CD4-positive, alpha-beta memory T cell (primary cell): ENCODE measurements around the gene RNF14. TPM values are rescaled to one million over a fixed set of nuclear protein-coding genes. Genes with fewer than 3 reads are reported as not detected.

Experiments
- CTCF ChIA-PET: fragments of 350-600 bp; sonication (Branson Sonifier 250); formaldehyde crosslinking; loops from one replicate; lab custom pipeline; 2021; ENCODE audit warnings: inconsistent platforms; ENCODE audit not compliant: partially characterized antibody; lab: Charles Lee
- POLR2A ChIA-PET: fragments of 350-600 bp; sonication (Branson Sonifier 250); formaldehyde crosslinking; loops from one replicate; lab custom pipeline; 2021; ENCODE audit not compliant: partially characterized antibody; lab: Charles Lee
- DNase-seq, 5 donors: peaks; one replicate each; pipeline versions ENCODE4 v3.0.0 to v3.0.0-alpha.2; 2020 to 2022; ENCODE audit warnings: mixed read lengths in 1 of 5
- H3K27ac ChIP-seq: one replicate; pipeline ENCODE4 v1.7.0; 2013; ENCODE audit warnings: low read depth, low read length
- H3K27me3 ChIP-seq: 2 replicates; pipeline ENCODE4 v1.7.0; 2013; ENCODE audit warnings: mild to moderate bottlenecking, low read length, moderate library complexity; ENCODE audit not compliant: insufficient read depth
- H3K36me3 ChIP-seq: 2 replicates; pipeline ENCODE4 v1.7.0; 2013; ENCODE audit warnings: mild to moderate bottlenecking, low read length, moderate library complexity; ENCODE audit not compliant: insufficient read depth
- H3K4me1 ChIP-seq: 2 replicates; pipeline ENCODE4 v1.7.0; 2013; ENCODE audit warnings: mild to moderate bottlenecking, low read length, moderate library complexity; ENCODE audit not compliant: insufficient read depth
- H3K4me3 ChIP-seq, 2 donors: one replicate each; pipeline ENCODE4 v1.7.0; 2013; ENCODE audit warnings: low read length in 2 of 2, mild to moderate bottlenecking in 1 of 2
- H3K9me3 ChIP-seq, 2 donors: one replicate each; pipeline ENCODE4 v1.7.0; 2013; ENCODE audit warnings: low read length in 2 of 2, control low read depth in 1 of 2; ENCODE audit not compliant: control insufficient read depth in 1 of 2
- H3K27ac Mint-ChIP-seq, 7 donors: one replicate each; pipeline ENCODE4 v1.8.0; 2020 to 2021; ENCODE audit warnings: mixed read lengths in 7 of 7, mild to moderate bottlenecking in 6 of 7, inconsistent platforms in 3 of 7, moderate library complexity in 3 of 7
- H3K27me3 Mint-ChIP-seq, 2 donors: one replicate each; pipeline ENCODE4 v1.8.0; 2020 to 2021; ENCODE audit warnings: mixed read lengths in 2 of 2
- H3K36me3 Mint-ChIP-seq, 2 donors: one replicate each; pipeline ENCODE4 v1.8.0; 2020 to 2021; ENCODE audit warnings: mixed read lengths in 2 of 2, inconsistent platforms in 1 of 2, mild to moderate bottlenecking in 1 of 2
- H3K4me1 Mint-ChIP-seq, 4 donors: one replicate each; pipeline ENCODE4 v1.8.0; 2020 to 2021; ENCODE audit warnings: mixed read lengths in 4 of 4, mild to moderate bottlenecking in 1 of 4
- H3K4me3 Mint-ChIP-seq, 8 donors: one replicate each; pipeline ENCODE4 v1.8.0; 2020 to 2021; ENCODE audit warnings: mixed read lengths in 8 of 8, mild to moderate bottlenecking in 7 of 8, moderate library complexity in 6 of 8, inconsistent platforms in 3 of 8
- H3K9me3 Mint-ChIP-seq, 8 donors: one replicate each; pipeline ENCODE4 v1.8.0; 2020 to 2021; ENCODE audit warnings: mixed read lengths in 8 of 8, mild to moderate bottlenecking in 5 of 8, inconsistent platforms in 3 of 8, moderate library complexity in 1 of 8
- intact Hi-C: fragments of 100-400 bp; cut with micrococcal nuclease; formaldehyde crosslinking; loops from one replicate; pipeline ENCODE4 v1.15.1; 2023
- polyA plus RNA-seq, 2 donors: library from polyadenylated mRNA; unstranded; fragments of 300-500 nt; fragmentation: Illumina TruSeq; gene quantifications; one replicate each; pipeline ENCODE4 v1.2.3, GENCODE V29; 2021
- total RNA-seq, 2 experiments: library from RNA; stranded (reverse); gene quantifications; one replicate each; pipeline ENCODE4 v1.2.3, GENCODE V29; 2021

RNF14 gene
- total and polyA plus RNA-seq, 4 experiments from 2014 or later = 35.4 to 52.0 (median 45.2) TPM

DNA sequence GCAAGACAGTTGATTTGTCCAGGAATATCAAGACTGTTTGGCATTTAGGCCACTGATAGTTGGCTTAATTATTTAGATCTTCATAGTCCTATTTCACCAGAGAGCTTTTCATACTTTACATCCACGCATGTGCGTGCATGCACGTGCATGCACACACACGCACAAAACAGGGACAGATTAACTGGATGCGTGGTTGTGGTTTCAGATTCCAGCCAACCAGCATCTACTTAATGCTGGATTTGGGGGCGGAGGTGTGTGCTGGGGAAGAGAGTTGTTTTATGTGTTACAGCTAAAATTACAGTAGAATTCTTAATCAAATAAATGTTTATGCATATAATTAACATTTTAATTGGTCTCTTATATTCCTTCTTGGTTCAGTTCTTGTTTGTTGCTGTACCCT, 7.3 kb downstream of the RNF14 start:
- H3K27ac Mint-ChIP-seq = peak overlapping the region in 2 of 7 donors; percentile 43 to 61
- intact Hi-C loops = no loop called here
- H3K27me3 Mint-ChIP-seq = no peaks in the 10 kb centered on the region
- H3K4me1 Mint-ChIP-seq = peaks cover 15 to 27% (median 19%) of the 10 kb centered on the region in 4 donors
- Histone ChIP-seq H3K27me3 (no peaks in the 10 kb centered on the region), H3K4me3 (no peak overlapping the region), H3K27ac (no peak overlapping the region), H3K9me3 (no peaks in the 10 kb centered on the region), H3K4me1 (peaks cover 8% of the 10 kb centered on the region), H3K36me3 (peaks cover 47% of the 10 kb centered on the region)
- no peak for DNase-seq
- H3K9me3 Mint-ChIP-seq = no peaks in the 10 kb centered on the region
- ChIA-PET POLR2A (interaction anchor here (1.0 to 1.6 kb wide), 5 partner anchors 13 to 49 kb away, joined by 3 to 5 read pairs (median 3); no protein-coding TSS in a partner anchor), CTCF (interaction anchor here (0.7 to 5.6 kb wide), 8 partner anchors 9 to 891 kb away, joined by 3 to 42 read pairs (median 4); no protein-coding TSS in a partner anchor)
- H3K4me3 Mint-ChIP-seq = no peak overlapping the region
- H3K36me3 Mint-ChIP-seq = peaks cover 41 to 54% of the 10 kb centered on the region in 2 donors

- H3K27ac ChIP-seq = no peak overlapping the region
- no peaks in the 10 kb centered on the region for H3K27me3 ChIP-seq
- H3K9me3 ChIP-seq = no peaks in the 10 kb centered on the region
- peaks cover 52% of the 10 kb centered on the region for H3K36me3 ChIP-seq
- Mint-ChIP-seq H3K27me3 (no peaks in the 10 kb centered on the region), H3K27ac (no peak overlapping the region), H3K36me3 (peaks cover 43 to 65% of the 10 kb centered on the region in 2 donors), H3K4me3 (no peak overlapping the region), H3K4me1 (peaks cover 12 to 23% (median 17%) of the 10 kb centered on the region in 4 donors), H3K9me3 (no peaks in the 10 kb centered on the region)
- ChIA-PET POLR2A (interaction anchor here (3.3 kb wide), 1 partner anchor 9 kb away, joined by 24 read pairs; the partner anchor contains the start of gene RNF14), CTCF (interaction anchor here (0.7 to 5.6 kb wide), 8 partner anchors 9 to 386 kb away, joined by 3 to 42 read pairs (median 4); partner anchors contain the start of genes PCDH12 and RNF14)
- DNase-seq = no peak
- intact Hi-C loops = no loop called here
- H3K4me1 ChIP-seq = peaks cover 8% of the 10 kb centered on the region
- H3K4me3 ChIP-seq = no peak overlapping the region
Observed at GRCh38 chr5:141978389-141978788, 9.5 kb downstream of the RNF14 start.

DNA sequence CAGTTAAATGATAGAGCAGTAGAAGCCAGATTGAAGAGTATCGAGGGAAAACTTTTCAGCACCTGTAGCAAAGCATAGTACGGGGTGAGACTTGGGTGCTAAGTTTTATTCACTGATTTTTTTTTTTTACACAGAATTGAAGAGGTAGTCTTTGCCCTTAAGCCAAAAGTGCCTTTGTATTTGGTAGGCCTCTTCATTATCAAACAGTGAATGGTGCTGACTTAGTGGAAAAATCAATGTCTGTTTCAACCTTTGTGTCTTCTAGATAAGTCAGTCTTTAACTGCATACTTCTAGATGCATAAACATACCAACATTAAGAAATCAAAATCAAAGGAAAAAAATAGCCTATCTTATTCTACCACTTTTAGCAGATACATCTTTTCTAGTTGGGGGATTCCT, 13.7 kb downstream of the RNF14 start:
- peak overlapping the region in 2 of 7 donors; percentile 65 to 75 for H3K27ac Mint-ChIP-seq
- Histone ChIP-seq H3K4me1 (no peaks in the 10 kb centered on the region), H3K27me3 (no peaks in the 10 kb centered on the region), H3K9me3 (no peaks in the 10 kb centered on the region), H3K36me3 (peaks cover 59% of the 10 kb centered on the region), H3K27ac (no peak overlapping the region), H3K4me3 (no peak overlapping the region)
- H3K27me3 Mint-ChIP-seq = no peaks in the 10 kb centered on the region
- CTCF ChIA-PET = no interaction called here
- no peak for DNase-seq
- no peaks in the 10 kb centered on the region for H3K9me3 Mint-ChIP-seq
- peaks cover 34 to 69% of the 10 kb centered on the region in 2 donors for H3K36me3 Mint-ChIP-seq
- intact Hi-C loops = no loop called here
- peaks cover 0 to 7% (median 6%) of the 10 kb centered on the region in 4 donors for H3K4me1 Mint-ChIP-seq
- no peak overlapping the region for H3K4me3 Mint-ChIP-seq
- POLR2A ChIA-PET = no interaction called here

DNA sequence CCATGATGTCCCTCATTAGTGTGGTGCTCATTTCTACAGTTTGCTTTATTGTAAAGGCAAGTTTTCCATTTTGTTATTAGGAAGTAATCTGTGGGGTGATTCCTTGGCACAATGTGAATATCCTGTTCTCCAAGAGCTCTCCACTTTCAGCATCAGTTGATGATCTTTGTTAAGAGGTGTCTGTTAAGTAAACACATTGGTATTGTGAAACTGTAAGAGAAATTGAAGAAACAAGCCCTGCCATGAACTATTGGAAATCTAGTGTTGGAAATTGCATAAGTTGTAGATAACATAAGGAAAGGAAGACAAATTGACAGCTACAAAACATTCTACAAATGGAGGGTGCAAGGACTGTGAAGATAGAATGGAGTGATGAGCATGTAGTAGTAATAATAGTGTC, 17.2 kb downstream of the RNF14 start:
- no peak overlapping the region for H3K4me3 Mint-ChIP-seq
- Histone ChIP-seq H3K9me3 (no peaks in the 10 kb centered on the region), H3K27ac (no peak overlapping the region), H3K4me1 (no peaks in the 10 kb centered on the region), H3K4me3 (no peak overlapping the region), H3K36me3 (peaks cover 43% of the 10 kb centered on the region), H3K27me3 (no peaks in the 10 kb centered on the region)
- no peak for DNase-seq
- H3K9me3 Mint-ChIP-seq = no peaks in the 10 kb centered on the region
- peaks cover 27 to 52% of the 10 kb centered on the region in 2 donors for H3K36me3 Mint-ChIP-seq
- peak overlapping the region in 2 of 7 donors; percentile 7 to 17 for H3K27ac Mint-ChIP-seq
- ChIA-PET CTCF (interaction anchor here (0.6 to 12.2 kb wide), 9 partner anchors 9 to 294 kb away, joined by 3 to 177 read pairs (median 6); partner anchors contain the start of genes GNPDA1 and RNF14), POLR2A (interaction anchor here (0.7 kb wide), 1 partner anchor 30 kb away, joined by 3 read pairs; no protein-coding TSS in a partner anchor)
- no peaks in the 10 kb centered on the region for H3K27me3 Mint-ChIP-seq
- H3K4me1 Mint-ChIP-seq = peaks cover 0 to 7% (median 3%) of the 10 kb centered on the region in 4 donors
- intact Hi-C loops = no loop called here

GRCh38 chr5:141989720-141990119, 20.8 kb downstream of the RNF14 start:
- intact Hi-C loops = loop anchor here (5.0 kb wide), 1 partner anchor 558 kb away; no protein-coding TSS in a partner anchor
- ChIA-PET CTCF (interaction anchor here (0.6 to 16.4 kb wide), 23 partner anchors 11 to 850 kb away, joined by 3 to 369 read pairs (median 6); partner anchors contain the start of genes DELE1, GNPDA1 and RNF14), POLR2A (interaction anchor here (0.6 to 2.0 kb wide), 5 partner anchors 21 to 365 kb away, joined by 3 to 7 read pairs (median 3); partner anchors contain the start of gene RNF14)
- Mint-ChIP-seq H3K4me1 (peaks cover 3 to 7% (median 5%) of the 10 kb centered on the region in 4 donors), H3K36me3 (peaks cover 38 to 45% of the 10 kb centered on the region in 2 donors), H3K27ac (peak overlapping the region in 1 of 7 donors; percentile 29), H3K4me3 (no peak overlapping the region), H3K9me3 (no peaks in the 10 kb centered on the region), H3K27me3 (no peaks in the 10 kb centered on the region)
- no peak for DNase-seq
- no peaks in the 10 kb centered on the region for H3K9me3 ChIP-seq
- H3K4me1 ChIP-seq = no peaks in the 10 kb centered on the region
- H3K36me3 ChIP-seq = peaks cover 38% of the 10 kb centered on the region
- no peak overlapping the region for H3K27ac ChIP-seq
- H3K27me3 ChIP-seq = no peaks in the 10 kb centered on the region
- no peak overlapping the region for H3K4me3 ChIP-seq

GRCh38 chr5:141992349-141992963, 23.6 kb downstream of the RNF14 start:
- intact Hi-C loops = loop anchor here (1.0 to 5.0 kb wide), 4 partner anchors 23 to 707 kb away; no protein-coding TSS in a partner anchor
- CTCF ChIA-PET = interaction anchor here (0.9 to 16.4 kb wide), 16 partner anchors 15 to 721 kb away, joined by 3 to 369 read pairs (median 8); partner anchors contain the start of genes GNPDA1 and RNF14
- peak overlapping the region in 3 of 7 donors; percentile 9 to 71 (median 60) for H3K27ac Mint-ChIP-seq

More at GRCh38 chr5:141992349-141992963, 23.6 kb downstream of the RNF14 start:
- Mint-ChIP-seq H3K36me3 (peaks cover 31 to 32% of the 10 kb centered on the region in 2 donors), H3K27me3 (no peaks in the 10 kb centered on the region), H3K4me1 (peaks cover 3 to 7% (median 4%) of the 10 kb centered on the region in 4 donors), H3K4me3 (no peak overlapping the region), H3K9me3 (no peaks in the 10 kb centered on the region)
- Histone ChIP-seq H3K4me3 (no peak overlapping the region), H3K4me1 (no peaks in the 10 kb centered on the region), H3K36me3 (peaks cover 19% of the 10 kb centered on the region), H3K9me3 (no peaks in the 10 kb centered on the region), H3K27ac (no peak overlapping the region), H3K27me3 (no peaks in the 10 kb centered on the region)
- DNase-seq = peak; percentile 67 to 74 (median 70)
- POLR2A ChIA-PET = interaction anchor here (1.0 kb wide), 2 partner anchors 23 to 147 kb away, joined by 3 read pairs; no protein-coding TSS in a partner anchor
